Type B pancreatic cell (in vitro differentiated cells): Measurements from ENCODE around the gene MMD2. TPM values are rescaled to one million over a fixed set of nuclear protein-coding genes. Genes with fewer than 3 reads are reported as not detected.

ENCODE experiments used
- DNase-seq: peaks from one replicate; pipeline ENCODE4 v3.0.0; 2021; ENCODE audit warnings: mixed read lengths; ENCODE audit not compliant: unreplicated experiment; ENCODE audit errors: extremely low spot score
- H3K27ac Mint-ChIP-seq: 2 replicates; pipeline ENCODE4 v1.8.0; 2021; ENCODE audit warnings: mild to moderate bottlenecking, mixed read lengths
- H3K27me3 Mint-ChIP-seq: 2 replicates; pipeline ENCODE4 v1.8.0; 2021; ENCODE audit warnings: mixed read lengths
- H3K36me3 Mint-ChIP-seq: 2 replicates; pipeline ENCODE4 v1.8.0; 2021; ENCODE audit warnings: mixed read lengths
- H3K4me1 Mint-ChIP-seq: one replicate; pipeline ENCODE4 v1.8.0; 2021; ENCODE audit warnings: mixed read lengths; ENCODE audit not compliant: unreplicated experiment
- H3K4me3 Mint-ChIP-seq: 2 replicates; pipeline ENCODE4 v1.8.0; 2021; ENCODE audit warnings: mild to moderate bottlenecking, mixed read lengths
- H3K9me3 Mint-ChIP-seq: 2 replicates; pipeline ENCODE4 v1.8.0; 2021; ENCODE audit warnings: mixed read lengths
- total RNA-seq: library from RNA; stranded (reverse); gene quantifications from 2 replicates; pipeline ENCODE4 v1.2.1, GENCODE V29; 2021; ENCODE audit warnings: low replicate concordance
- TF ChIP-seq, protein P1 (sequence below): fragments of 200-600 bp; sonication (generic); conservative IDR thresholded peaks from 2 replicates; pipeline ENCODE4 v1.5.0; 2021; ENCODE audit warnings: antibody characterized with exemption, mild to moderate bottlenecking

Gene MMD2
- total RNA-seq, 1 donor from 2014 or later: not detected

DNA sequence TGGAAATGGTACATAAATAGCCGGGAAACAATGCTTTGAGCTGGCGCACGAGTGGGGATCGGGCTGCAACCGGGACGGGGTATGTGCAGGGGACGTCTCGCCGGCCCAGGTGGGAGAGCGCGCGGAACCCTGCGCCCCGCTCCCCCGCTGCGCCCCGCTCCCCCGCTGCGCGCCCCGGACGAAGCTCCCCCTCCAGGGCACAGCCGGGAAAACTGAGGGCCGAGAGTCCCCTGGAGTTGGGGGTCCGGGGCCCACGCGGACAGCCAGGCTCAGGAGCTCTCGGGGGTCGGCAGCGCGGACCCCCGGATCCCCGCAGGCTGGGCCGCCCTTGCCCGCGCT is 76.0 kb downstream of the MMD2 start:
- Mint-ChIP-seq H3K36me3 (no peaks in the 10 kb centered on the region), H3K4me3 (peak overlapping the region; percentile 92), H3K27me3 (peaks cover 13% of the 10 kb centered on the region), H3K9me3 (no peaks in the 10 kb centered on the region), H3K4me1 (peaks cover 22% of the 10 kb centered on the region), H3K27ac (peak overlapping the region; percentile 82)
- DNase-seq: no peak
- TF ChIP-seq, protein P1, sequence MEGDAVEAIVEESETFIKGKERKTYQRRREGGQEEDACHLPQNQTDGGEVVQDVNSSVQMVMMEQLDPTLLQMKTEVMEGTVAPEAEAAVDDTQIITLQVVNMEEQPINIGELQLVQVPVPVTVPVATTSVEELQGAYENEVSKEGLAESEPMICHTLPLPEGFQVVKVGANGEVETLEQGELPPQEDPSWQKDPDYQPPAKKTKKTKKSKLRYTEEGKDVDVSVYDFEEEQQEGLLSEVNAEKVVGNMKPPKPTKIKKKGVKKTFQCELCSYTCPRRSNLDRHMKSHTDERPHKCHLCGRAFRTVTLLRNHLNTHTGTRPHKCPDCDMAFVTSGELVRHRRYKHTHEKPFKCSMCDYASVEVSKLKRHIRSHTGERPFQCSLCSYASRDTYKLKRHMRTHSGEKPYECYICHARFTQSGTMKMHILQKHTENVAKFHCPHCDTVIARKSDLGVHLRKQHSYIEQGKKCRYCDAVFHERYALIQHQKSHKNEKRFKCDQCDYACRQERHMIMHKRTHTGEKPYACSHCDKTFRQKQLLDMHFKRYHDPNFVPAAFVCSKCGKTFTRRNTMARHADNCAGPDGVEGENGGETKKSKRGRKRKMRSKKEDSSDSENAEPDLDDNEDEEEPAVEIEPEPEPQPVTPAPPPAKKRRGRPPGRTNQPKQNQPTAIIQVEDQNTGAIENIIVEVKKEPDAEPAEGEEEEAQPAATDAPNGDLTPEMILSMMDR: no peak

DNA sequence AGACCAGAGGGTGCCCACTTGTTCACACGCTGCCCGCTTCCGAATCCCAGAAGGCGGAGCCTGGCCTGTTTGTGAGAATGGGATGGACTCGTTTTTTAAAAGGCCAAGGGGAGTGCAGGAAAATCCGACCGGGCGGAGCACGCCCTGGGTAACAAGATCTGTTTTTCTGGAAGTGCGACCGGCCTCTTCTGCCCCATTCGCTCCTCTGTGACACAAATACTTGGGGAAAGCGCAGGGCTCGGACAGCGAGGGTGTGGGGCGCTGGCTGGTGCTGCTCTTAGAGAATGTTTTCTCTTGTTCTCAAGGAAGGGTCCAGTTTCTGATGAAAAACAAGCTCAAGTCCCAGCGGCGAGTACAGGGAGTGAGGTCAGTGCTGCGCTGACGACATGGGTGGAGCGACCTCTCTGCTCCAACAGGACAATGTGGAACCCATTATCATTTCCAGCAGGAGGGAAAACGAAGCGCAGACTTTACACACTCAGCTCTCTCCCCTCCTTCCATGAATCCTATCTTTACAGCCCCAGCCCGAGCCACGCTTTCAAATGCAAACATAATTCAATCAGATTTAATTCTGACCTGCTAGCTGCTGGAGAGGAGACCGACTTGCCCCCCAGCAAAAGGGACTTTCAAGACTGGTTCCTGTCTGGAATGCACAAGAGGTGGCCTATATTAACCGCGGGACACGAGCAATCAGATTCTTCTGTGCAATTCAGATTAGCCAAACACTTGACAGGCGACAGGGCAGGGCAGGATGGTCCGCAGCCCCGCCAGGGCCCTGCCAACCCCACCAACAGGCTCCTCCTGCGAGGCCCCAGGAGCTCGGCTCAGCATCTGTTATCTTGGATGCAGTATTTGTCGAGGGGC is 76.6 kb downstream of the MMD2 start:
- Mint-ChIP-seq H3K4me1 (peaks cover 21% of the 10 kb centered on the region), H3K4me3 (peak overlapping the region; percentile 92), H3K9me3 (no peaks in the 10 kb centered on the region), H3K27ac (peak overlapping the region; percentile 82), H3K36me3 (no peaks in the 10 kb centered on the region), H3K27me3 (peaks cover 13% of the 10 kb centered on the region)
- no peak for DNase-seq
- TF ChIP-seq, protein P1: peak; percentile 32

DNA sequence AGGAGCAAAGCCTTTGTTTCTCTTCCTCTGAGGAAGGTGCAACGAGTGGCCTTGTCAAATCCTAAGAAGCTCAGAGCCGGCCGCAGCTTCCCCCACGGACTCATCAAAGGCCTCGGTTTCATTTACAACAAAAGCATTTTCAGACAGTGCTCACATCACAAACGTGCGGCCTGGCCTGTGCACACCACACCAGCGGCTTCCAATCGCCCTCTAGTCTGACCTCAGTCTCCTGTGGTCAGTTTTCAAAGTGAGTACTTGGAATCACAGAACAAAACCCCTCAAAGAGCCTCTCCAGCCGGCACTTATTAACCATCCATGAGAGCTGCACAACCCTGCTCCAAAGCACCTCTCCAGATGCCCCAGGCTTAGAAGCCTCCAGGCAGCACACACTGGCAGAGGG is 78.8 kb downstream of the MMD2 start:
- TF ChIP-seq, protein P1: no peak
- H3K9me3 Mint-ChIP-seq: no peaks in the 10 kb centered on the region
- no peaks in the 10 kb centered on the region for H3K36me3 Mint-ChIP-seq
- peak overlapping the region; percentile 77 for H3K4me3 Mint-ChIP-seq
- DNase-seq: no peak
- peaks cover 17% of the 10 kb centered on the region for H3K4me1 Mint-ChIP-seq
- peak overlapping the region; percentile 34 for H3K27ac Mint-ChIP-seq
- peaks cover 13% of the 10 kb centered on the region for H3K27me3 Mint-ChIP-seq

DNA sequence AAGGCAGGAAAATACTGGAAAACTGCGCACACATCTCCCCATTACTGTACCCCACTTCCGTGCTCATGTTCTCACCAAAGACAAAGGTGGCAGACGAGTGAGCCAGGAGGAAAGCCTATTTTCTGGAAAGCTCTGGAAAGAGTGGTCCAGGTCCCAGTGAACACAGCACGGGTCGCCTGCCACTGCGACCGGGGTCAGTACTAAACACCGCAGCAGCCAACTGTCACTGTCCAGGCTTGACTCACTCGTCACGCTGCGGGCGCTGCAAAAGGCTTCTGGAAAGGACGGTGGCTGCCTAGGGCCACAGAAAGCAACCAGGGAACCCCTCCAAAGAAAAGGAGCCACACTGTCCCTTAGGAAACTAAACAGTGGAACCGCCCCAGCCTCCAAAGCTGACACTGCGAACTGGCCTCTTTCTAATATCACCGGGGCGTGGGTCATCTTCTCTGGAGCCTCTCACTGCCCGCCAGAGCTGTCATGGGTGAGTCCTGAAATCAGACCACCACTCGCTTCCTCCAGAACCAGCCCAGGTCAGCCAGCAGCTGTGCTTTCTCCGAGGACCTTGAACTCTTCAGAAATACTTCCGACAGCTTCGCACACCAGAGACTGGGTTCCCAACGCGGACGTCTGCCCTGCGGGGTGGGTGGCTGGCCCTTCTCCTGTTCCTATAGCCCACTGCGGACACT is 79.4 kb downstream of the MMD2 start:
- H3K27ac Mint-ChIP-seq: no peak overlapping the region
- H3K9me3 Mint-ChIP-seq: no peaks in the 10 kb centered on the region
- H3K4me1 Mint-ChIP-seq: peaks cover 17% of the 10 kb centered on the region
- DNase-seq: no peak
- H3K27me3 Mint-ChIP-seq: peaks cover 13% of the 10 kb centered on the region
- H3K4me3 Mint-ChIP-seq: peak overlapping the region; percentile 77
- TF ChIP-seq, protein P1: no peak
- H3K36me3 Mint-ChIP-seq: no peaks in the 10 kb centered on the region

DNA sequence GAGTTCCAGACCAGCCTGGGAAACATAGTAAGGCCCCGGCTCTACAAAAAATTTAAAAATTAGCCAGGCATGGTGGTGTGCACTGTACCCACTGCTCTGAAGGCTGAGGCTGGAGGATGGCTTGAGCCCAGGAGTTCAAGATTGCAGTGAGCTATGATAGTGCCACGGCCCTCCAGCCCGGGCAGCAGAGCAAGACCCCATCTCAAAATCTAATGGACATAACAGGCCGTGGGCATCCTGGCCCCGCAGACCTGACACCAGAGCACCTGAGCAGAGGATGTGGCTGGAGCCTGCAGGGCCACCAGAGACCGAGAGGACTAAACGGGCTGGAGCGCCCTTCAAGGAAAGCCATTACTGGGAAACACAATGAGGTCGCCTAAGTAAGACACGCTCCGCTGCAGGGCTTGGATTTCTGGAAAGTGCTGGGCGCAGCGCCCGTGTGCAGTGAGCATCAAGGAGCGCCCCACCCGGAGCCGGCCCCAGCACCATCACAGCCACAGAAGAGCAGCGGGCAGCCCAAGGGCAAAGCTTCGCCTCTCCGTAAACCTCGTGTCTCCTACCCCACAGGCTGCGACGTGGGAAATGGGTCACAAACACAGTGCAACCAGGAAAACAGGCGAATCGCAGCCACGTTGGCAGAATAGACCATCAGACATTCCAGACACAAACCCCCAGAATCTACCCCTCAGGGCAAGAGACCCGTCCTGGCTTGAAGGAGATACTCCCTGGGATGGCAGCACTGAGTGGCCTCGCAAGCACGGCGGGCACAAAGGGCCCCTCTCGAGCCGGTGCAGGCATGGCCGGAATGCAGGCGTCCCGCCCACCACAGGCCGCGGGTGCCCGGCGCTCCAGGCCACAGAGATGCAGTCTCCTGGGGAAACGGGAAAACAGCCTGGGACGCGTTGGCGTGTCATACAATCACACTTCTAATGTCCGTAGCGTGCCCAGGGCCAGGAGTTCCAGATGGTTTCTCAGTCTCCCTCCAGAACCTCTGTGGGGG is 80.4 kb downstream of the MMD2 start:
- H3K4me3 Mint-ChIP-seq: no peak overlapping the region
- H3K27ac Mint-ChIP-seq: no peak overlapping the region
- no peaks in the 10 kb centered on the region for H3K36me3 Mint-ChIP-seq
- TF ChIP-seq, protein P1: no peak
- H3K9me3 Mint-ChIP-seq: no peaks in the 10 kb centered on the region
- DNase-seq: no peak
- peaks cover 17% of the 10 kb centered on the region for H3K4me1 Mint-ChIP-seq
- H3K27me3 Mint-ChIP-seq: peaks cover 13% of the 10 kb centered on the region
